ENCODE data around the gene RPL18. TPM values are rescaled to one million over a fixed set of nuclear protein-coding genes. Genes with fewer than 3 reads are reported as not detected.
A peak's percentile ranks its signal among the peaks of the same experiment; 100 is the strongest.

RPL18 gene
- total RNA-seq, 4 donors from 2014 or later: 1,394 to 2,260 (median 1,686) TPM

GRCh38 chr19:48644839-48645619, 26.1 kb upstream of the RPL18 start:
- H3K36me3 ChIP-seq: no peaks in the 10 kb centered on the region
- H3K9me3 ChIP-seq: no peaks in the 10 kb centered on the region
- in situ Hi-C loops (cut with MboI; ENCODE audit: low pct_ligation_motif_present in 1 of 4, low pct_unique_long_range_greater_than_20kb in 1 of 4, low sequenced_read_pairs in 3 of 4): loop anchor here in 1 of 4 donors (10.0 kb wide), 1 partner anchor 100 kb away; the partner anchor contains the start of genes IZUMO1 and RASIP1
- TF ChIP-seq EP300 (IDR thresholded peaks at IDR 0.05; ENCODE audit: low read depth) (no peak), CTCF (IDR thresholded peaks at IDR 0.05) (no peak), POLR2AphosphoS5 (IDR thresholded peaks at IDR 0.05) (no peak), POLR2A (IDR thresholded peaks at IDR 0.05) (no peak)
- H3K27ac ChIP-seq: peak overlapping the region; percentile 81 to 90 (median 84)
- intact Hi-C loops (cut with DNase I; ENCODE audit: low total_unique reads): loop anchor here (5.0 kb wide), 1 partner anchor 92 kb away; no protein-coding TSS in a partner anchor
- H3K4me1 ChIP-seq: peaks cover 8 to 27% (median 13%) of the 10 kb centered on the region in 4 donors
- DNase-seq: peak; percentile 78
- peak overlapping the region; percentile 30 to 54 (median 45) for H3K4me3 ChIP-seq
- WGBS, 2 donors (ENCODE audit: low coverage in 1 of 2): 3% methylated on average over 25 of the region's 25 CpGs; no CpG with 5 or more reads in 1 of the 2 donors
- no peaks in the 10 kb centered on the region for H3K27me3 ChIP-seq

GRCh38 chr19:48644355-48644754, 25.4 kb upstream of the RPL18 start:
- WGBS, 2 donors (ENCODE audit: low coverage in 1 of 2): 60 to 63% methylated on average over 3 to 4 of the region's 4 CpGs
- no peak for TF ChIP-seq CTCF (IDR thresholded peaks at IDR 0.05)
- TF ChIP-seq POLR2AphosphoS5 (IDR thresholded peaks at IDR 0.05): no peak
- TF ChIP-seq EP300 (IDR thresholded peaks at IDR 0.05; ENCODE audit: low read depth): no peak
- no peak for TF ChIP-seq POLR2A (IDR thresholded peaks at IDR 0.05)
- Histone ChIP-seq H3K36me3 (no peaks in the 10 kb centered on the region), H3K9me3 (no peaks in the 10 kb centered on the region), H3K27ac (peak overlapping the region in 2 of 4 donors; percentile 84 to 90), H3K27me3 (no peaks in the 10 kb centered on the region), H3K4me3 (peak overlapping the region in 1 of 4 donors; percentile 54), H3K4me1 (peaks cover 8 to 23% (median 13%) of the 10 kb centered on the region in 4 donors)
- DNase-seq: no peak
- in situ Hi-C loops (cut with MboI; ENCODE audit: low pct_ligation_motif_present in 1 of 4, low pct_unique_long_range_greater_than_20kb in 1 of 4, low sequenced_read_pairs in 3 of 4): loop anchor here in 1 of 4 donors (10.0 kb wide), 1 partner anchor 100 kb away; the partner anchor contains the start of genes IZUMO1 and RASIP1
- intact Hi-C loops (cut with DNase I; ENCODE audit: low total_unique reads): no loop called here

DNA sequence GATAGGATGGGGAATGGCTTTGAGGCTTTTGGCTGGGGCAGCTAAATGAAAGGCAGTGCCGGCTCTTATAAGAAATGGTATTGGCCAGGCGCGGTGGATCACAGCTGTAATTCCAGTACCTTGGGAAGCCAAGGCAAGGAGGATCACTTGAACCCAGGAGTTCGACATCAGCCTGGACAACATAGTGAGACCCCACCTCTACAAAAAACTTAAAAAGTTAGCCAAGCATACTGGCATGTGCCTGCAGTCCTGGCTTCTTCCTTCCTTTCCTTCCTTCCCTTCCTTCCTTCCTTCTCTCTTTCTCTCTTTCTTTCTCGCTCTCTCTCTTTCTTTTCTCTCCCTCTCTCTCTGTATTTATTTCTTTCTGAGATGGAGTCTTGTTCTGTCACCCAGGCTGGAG, 23.9 kb upstream of the RPL18 start:
- H3K36me3 ChIP-seq: no peaks in the 10 kb centered on the region
- peaks cover 13 to 28% (median 21%) of the 10 kb centered on the region in 4 donors for H3K4me1 ChIP-seq
- intact Hi-C loops (cut with DNase I; ENCODE audit: low total_unique reads): no loop called here
- TF ChIP-seq EP300 (IDR thresholded peaks at IDR 0.05; ENCODE audit: low read depth) (no peak), CTCF (IDR thresholded peaks at IDR 0.05) (no peak), POLR2A (IDR thresholded peaks at IDR 0.05) (no peak)
- WGBS, 2 donors (ENCODE audit: low coverage in 1 of 2): 87 to 91% methylated on average over 5 of the region's 5 CpGs
- in situ Hi-C loops (cut with MboI; ENCODE audit: low pct_ligation_motif_present in 1 of 4, low pct_unique_long_range_greater_than_20kb in 1 of 4, low sequenced_read_pairs in 3 of 4): loop anchor here in 1 of 4 donors (10.0 kb wide), 1 partner anchor 102 kb away; the partner anchor contains the start of genes IZUMO1 and RASIP1
- no peak for DNase-seq
- H3K9me3 ChIP-seq: no peaks in the 10 kb centered on the region
- no peak overlapping the region for H3K4me3 ChIP-seq
- no peaks in the 10 kb centered on the region for H3K27me3 ChIP-seq
- no peak overlapping the region for H3K27ac ChIP-seq

- Histone ChIP-seq H3K27me3 (no peaks in the 10 kb centered on the region), H3K4me3 (no peak overlapping the region), H3K9me3 (no peaks in the 10 kb centered on the region), H3K27ac (no peak overlapping the region), H3K4me1 (peaks cover 13 to 32% (median 22%) of the 10 kb centered on the region in 4 donors), H3K36me3 (no peaks in the 10 kb centered on the region)
- no peak for DNase-seq
- in situ Hi-C loops (cut with MboI; ENCODE audit: low pct_ligation_motif_present in 1 of 4, low pct_unique_long_range_greater_than_20kb in 1 of 4, low sequenced_read_pairs in 3 of 4): loop anchor here in 1 of 4 donors (10.0 kb wide), 1 partner anchor 103 kb away; the partner anchor contains the start of genes IZUMO1 and RASIP1
- 71 to 91% methylated on average over 1 to 2 of the region's 2 CpGs for WGBS, 2 donors (ENCODE audit: low coverage in 1 of 2)
- no peak for TF ChIP-seq CTCF (IDR thresholded peaks at IDR 0.05)
- no peak for TF ChIP-seq EP300 (IDR thresholded peaks at IDR 0.05; ENCODE audit: low read depth)
- no peak for TF ChIP-seq POLR2AphosphoS5 (IDR thresholded peaks at IDR 0.05)
- no peak for TF ChIP-seq POLR2A (IDR thresholded peaks at IDR 0.05)
- intact Hi-C loops (cut with DNase I; ENCODE audit: low total_unique reads): no loop called here
Measured at GRCh38 chr19:48641850-48642249, 22.9 kb upstream of the RPL18 start.

Measured in transverse colon (tissue), 4 donors.